Measurements from ENCODE around the gene CSN3.

Gene CSN3

DNA sequence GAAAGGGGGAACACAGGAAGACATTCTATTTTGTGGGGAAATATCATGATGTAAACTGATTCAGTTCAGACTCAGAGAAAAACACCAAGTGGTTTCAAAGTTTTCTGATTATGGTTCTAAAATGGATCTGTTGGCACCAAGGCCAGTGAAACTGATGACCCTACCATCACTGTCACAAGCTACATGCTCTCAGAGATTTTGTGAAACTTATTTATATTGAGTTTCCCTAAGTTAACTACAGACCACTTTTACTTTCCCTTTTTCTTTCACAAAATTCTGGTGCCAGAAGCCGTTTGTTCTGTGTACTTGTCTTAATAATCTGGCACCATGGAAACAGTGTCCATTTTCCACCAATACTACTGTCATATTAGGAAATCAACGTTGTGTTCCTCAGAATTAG is 48.9 kb downstream of the CSN3 start:
- DNase-seq (ENCODE audit: low read depth in 1 of 2, low spot score in 1 of 2), result no peak

DNA sequence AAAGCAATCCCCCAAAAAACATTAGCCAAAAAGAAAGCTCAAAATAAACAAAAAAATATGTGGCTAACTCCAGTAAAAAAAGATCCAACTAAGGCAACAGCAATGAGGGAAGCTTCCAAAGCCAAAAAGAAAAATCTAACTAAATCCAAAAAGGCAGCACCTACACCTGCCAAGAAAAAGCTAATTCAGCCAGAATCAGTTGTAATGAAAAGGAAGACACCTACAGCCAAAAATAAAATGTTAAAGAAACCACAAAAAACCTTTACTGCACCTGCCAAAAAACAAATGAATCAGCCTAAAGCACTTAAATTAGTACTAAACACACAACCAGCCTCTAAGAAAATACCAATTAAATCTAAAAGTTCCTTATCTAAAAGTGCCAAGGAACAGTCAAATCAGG is 55.2 kb downstream of the CSN3 start:
- DNase-seq (ENCODE audit: low read depth in 1 of 2, low spot score in 1 of 2), result no peak

- DNase-seq (ENCODE audit: low read depth in 1 of 2, low spot score in 1 of 2), result no peak
Measured at GRCh38 chr4:70298051-70298450, 55.7 kb downstream of the CSN3 start.

- no peak for DNase-seq (ENCODE audit: low read depth in 1 of 2, low spot score in 1 of 2)
Measured at GRCh38 chr4:70299643-70300042, 57.2 kb downstream of the CSN3 start.

DNA sequence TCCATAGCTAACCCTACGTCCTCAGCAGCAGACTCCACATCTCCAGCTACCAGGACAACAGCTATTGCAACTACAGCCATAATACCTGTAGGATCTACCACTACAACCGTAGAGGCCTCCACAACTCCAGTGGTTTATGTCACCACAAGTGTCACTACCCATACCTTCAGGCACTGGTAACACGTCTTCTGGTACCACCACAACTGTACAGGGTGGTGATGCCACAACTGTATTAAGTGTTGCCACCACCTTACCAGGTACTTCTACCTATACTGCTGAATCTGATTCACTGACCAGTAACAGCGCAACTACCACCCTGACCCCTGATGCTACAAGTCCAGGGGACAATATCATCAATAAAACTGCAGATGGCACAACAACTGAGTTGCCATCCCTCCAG is 57.8 kb downstream of the CSN3 start:
- DNase-seq (ENCODE audit: low read depth in 1 of 2, low spot score in 1 of 2), result no peak
